ENCODE results near the gene CPNE4.

The CPNE4 gene

GRCh38 chr3:131560795-131561194 is 474.0 kb downstream of the CPNE4 start:
- H3K27ac ChIP-seq: no peak overlapping the region

GRCh38 chr3:131555456-131555855 is 479.4 kb downstream of the CPNE4 start:
- TF ChIP-seq CTCF (conservative IDR thresholded peaks at IDR 0.05): no peak
- no peak for TF ChIP-seq ZFX (IDR thresholded peaks at IDR 0.05)
- H3K27ac ChIP-seq: no peak overlapping the region

More at GRCh38 chr3:131560795-131561194, 474.0 kb downstream of the CPNE4 start:
- TF ChIP-seq ZFX (IDR thresholded peaks at IDR 0.05): no peak
- no peak for TF ChIP-seq CTCF (conservative IDR thresholded peaks at IDR 0.05)

DNA sequence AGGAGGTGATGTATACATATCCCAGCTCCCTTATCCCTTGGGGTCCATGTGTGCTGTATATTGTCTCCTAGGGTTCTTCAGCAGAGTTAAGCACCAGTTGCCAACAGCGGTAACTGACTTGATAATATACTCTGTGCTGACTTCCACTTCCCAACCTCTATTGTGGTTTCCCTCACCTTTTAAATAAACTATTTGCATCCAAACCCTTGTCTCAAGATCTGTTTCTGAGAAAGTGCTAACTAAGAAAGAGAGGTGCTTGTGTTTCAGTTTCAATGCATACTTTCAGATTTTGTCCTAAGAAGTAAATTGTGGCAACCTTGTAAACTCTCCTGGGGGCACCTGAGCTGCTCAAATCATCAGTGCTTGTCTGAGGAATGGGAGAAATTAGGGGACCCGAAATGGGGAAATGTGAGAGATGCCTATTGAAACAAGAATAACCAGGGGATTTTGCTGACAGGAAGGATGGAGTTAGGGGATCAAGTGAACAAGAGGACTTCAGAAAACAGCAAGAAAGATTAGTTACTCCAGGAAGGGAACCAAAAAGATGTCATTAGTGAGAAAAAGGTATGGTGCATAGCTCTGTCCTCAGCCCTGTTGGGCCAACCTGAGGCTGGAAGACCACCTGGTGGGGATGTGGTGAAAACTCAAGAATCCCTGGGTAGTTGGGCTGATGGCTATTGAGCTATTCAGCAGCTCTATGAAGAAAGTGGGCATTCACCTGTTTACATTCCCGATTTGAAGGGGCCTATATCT is 481.1 kb downstream of the CPNE4 start:
- no peak overlapping the region for H3K27ac ChIP-seq
- TF ChIP-seq CTCF (conservative IDR thresholded peaks at IDR 0.05): no peak
- no peak for TF ChIP-seq ZFX (IDR thresholded peaks at IDR 0.05)

DNA sequence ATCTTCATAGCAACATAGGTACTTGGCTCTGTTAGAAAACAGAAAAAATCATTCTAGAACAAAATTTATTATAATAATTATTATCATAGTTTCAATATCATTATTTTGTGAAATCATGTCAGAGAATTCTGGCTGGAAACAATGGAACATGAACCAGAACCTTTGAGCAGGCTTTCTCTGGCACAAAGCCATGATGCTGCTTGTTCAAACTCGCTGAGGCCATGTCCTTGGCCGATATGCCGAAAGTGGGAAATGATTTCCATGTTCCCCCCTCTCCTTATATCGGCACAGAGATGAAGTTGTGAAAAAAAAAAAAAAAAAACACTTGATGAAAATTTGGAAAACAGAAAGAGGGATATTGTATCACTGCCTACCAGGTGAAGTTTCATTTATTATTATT is 483.1 kb downstream of the CPNE4 start:
- TF ChIP-seq ZFX (IDR thresholded peaks at IDR 0.05) (no peak), CTCF (conservative IDR thresholded peaks at IDR 0.05) (no peak)
- no peak overlapping the region for H3K27ac ChIP-seq

GRCh38 chr3:131550562-131551465 is 484.0 kb downstream of the CPNE4 start:
- H3K27ac ChIP-seq: no peak overlapping the region
- no peak for TF ChIP-seq ZFX (IDR thresholded peaks at IDR 0.05)
- no peak for TF ChIP-seq CTCF (conservative IDR thresholded peaks at IDR 0.05)

- H3K27ac ChIP-seq: no peak overlapping the region
- TF ChIP-seq ZFX (IDR thresholded peaks at IDR 0.05): no peak
- peak; percentile 87 for TF ChIP-seq CTCF (conservative IDR thresholded peaks at IDR 0.05)
Measured at GRCh38 chr3:131549340-131549739, 485.5 kb downstream of the CPNE4 start.

DNA sequence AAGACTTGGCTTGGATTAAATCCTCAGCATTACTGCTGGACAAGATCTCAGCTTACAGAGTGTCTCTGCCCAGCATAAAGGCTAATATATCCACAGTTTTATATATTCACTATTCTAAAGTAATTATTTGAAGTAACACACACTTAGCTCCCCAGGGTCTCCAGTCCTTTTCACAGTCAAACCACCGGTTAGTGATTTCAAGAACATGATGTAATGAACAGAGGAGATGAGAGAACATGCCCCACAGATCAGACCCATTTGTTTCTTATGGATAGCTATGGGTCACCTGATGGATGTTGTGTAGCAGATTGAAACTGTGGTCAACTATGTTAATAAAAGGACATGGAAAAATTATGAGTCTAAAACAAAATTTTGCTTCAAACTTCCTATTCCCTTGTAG is 487.2 kb downstream of the CPNE4 start:
- no peak overlapping the region for H3K27ac ChIP-seq
- TF ChIP-seq CTCF (conservative IDR thresholded peaks at IDR 0.05): no peak
- no peak for TF ChIP-seq ZFX (IDR thresholded peaks at IDR 0.05)
